Measurements from ENCODE around the gene TRABD2A.

DNA sequence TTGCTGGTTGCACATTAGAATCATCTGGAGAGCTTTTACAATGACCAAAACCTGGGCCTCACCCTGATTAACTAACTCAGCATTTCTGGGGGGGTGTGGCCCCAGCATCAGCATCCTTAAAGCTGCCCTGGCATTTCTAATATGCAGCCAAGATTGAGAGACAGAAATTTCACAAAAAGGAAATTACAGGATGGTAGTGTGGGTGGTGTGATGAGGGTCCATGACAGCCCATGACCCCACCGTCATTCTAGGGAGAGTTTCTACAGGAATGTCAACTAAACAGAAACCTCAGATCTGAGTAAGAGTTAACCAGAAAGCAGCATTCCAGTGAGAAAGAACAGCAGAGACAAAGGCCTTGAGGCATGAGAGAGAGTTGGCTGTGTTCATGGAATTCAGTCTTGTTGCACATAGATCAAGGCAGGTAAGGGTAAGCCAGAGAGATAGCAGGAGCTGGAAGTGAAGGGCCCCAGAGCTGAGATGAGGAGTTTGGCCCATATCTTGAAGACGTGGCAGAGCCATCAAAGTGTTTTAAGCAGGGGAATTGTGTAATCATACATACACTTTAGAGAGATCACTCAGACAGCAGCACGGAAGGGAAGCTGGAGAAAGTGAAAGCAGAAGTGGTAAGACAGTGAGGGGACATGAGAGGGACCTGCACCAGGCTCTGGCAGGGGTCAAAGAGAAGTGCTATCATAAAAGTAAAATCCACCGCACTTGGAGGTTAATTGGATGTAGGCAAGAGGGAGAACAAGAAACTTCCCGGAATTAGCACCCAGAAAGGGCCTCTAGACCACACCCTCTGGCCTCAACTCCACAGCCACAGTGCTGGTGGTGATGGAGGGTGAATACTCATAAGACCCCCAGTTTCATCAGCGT is 7.8 kb upstream of the TRABD2A start:
- TF ChIP-seq, protein P1, sequence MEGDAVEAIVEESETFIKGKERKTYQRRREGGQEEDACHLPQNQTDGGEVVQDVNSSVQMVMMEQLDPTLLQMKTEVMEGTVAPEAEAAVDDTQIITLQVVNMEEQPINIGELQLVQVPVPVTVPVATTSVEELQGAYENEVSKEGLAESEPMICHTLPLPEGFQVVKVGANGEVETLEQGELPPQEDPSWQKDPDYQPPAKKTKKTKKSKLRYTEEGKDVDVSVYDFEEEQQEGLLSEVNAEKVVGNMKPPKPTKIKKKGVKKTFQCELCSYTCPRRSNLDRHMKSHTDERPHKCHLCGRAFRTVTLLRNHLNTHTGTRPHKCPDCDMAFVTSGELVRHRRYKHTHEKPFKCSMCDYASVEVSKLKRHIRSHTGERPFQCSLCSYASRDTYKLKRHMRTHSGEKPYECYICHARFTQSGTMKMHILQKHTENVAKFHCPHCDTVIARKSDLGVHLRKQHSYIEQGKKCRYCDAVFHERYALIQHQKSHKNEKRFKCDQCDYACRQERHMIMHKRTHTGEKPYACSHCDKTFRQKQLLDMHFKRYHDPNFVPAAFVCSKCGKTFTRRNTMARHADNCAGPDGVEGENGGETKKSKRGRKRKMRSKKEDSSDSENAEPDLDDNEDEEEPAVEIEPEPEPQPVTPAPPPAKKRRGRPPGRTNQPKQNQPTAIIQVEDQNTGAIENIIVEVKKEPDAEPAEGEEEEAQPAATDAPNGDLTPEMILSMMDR (IDR thresholded peaks at IDR 0.05): no peak
- TF ChIP-seq POLR2A (IDR thresholded peaks at IDR 0.05): no peak
